HAP-1 (cell line): ENCODE measurements around the gene YEATS2.
"Not testable (repeated sequence)": the region's sequence is repeated elsewhere in the genome, so short reads cannot be mapped to it uniquely, and the experiment has no call there.

Experiments used
- DNase-seq, 2 experiments: peaks; one replicate each; pipeline ENCODE4 v3.0.0-alpha.2; 2016 to 2020; ENCODE audit warnings: low spot score in 2 of 2
- H3K27me3 ChIP-seq: fragments of 250-450 bp; sonication (Bioruptor Pico); 2 replicates; pipeline ENCODE4 v1.5.1; 2020; ENCODE audit warnings: low read depth, mild to moderate bottlenecking, moderate library complexity
- H3K36me3 ChIP-seq: fragments of 250-450 bp; sonication (Bioruptor Pico); replicated peaks from 2 replicates; pipeline ENCODE4 v1.5.1; 2020; ENCODE audit warnings: mild to moderate bottlenecking
- H3K4me1 ChIP-seq: fragments of 250-450 bp; sonication (Bioruptor Pico); 2 replicates; pipeline ENCODE4 v1.5.1; 2020; ENCODE audit warnings: mild to moderate bottlenecking
- H3K4me3 ChIP-seq: fragments of 250-450 bp; sonication (Bioruptor Pico); 2 replicates; pipeline ENCODE4 v1.5.1; 2020; ENCODE audit warnings: mild to moderate bottlenecking, moderate library complexity
- H3K9me3 ChIP-seq: fragments of 250-450 bp; sonication (Bioruptor Pico); 2 replicates; pipeline ENCODE4 v1.5.1; 2020; ENCODE audit warnings: mild to moderate bottlenecking, moderate library complexity
- in situ Hi-C: fragments of 300-500 bp; cut with MboI; formaldehyde crosslinking; loops from 3 replicates; pipeline ENCODE4 v1.14.3; 2020; ENCODE audit warnings: low sequenced_read_pairs, inconsistent platforms, mixed read lengths

YEATS2 gene

DNA sequence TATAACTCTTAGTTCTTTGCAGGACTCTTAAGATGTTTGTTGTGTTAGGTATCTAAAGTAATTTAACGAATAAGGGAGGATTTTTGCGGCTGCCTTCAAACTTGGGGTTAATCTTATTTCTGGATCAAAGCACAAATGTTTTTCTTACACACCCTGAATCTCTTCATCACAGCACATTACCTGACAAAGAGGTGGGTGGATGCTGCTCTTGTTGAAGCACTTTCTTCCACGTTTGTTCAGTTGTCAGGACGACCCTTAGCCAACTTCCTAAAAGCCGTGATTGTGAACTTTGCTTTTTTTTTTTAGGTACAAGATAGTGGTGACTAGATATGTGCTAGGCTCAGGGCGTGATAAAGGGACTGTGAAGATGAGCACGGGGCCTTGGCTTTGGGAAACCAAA is 36.0 kb downstream of the YEATS2 start:
- peaks cover 81% of the 10 kb centered on the region for H3K36me3 ChIP-seq

DNA sequence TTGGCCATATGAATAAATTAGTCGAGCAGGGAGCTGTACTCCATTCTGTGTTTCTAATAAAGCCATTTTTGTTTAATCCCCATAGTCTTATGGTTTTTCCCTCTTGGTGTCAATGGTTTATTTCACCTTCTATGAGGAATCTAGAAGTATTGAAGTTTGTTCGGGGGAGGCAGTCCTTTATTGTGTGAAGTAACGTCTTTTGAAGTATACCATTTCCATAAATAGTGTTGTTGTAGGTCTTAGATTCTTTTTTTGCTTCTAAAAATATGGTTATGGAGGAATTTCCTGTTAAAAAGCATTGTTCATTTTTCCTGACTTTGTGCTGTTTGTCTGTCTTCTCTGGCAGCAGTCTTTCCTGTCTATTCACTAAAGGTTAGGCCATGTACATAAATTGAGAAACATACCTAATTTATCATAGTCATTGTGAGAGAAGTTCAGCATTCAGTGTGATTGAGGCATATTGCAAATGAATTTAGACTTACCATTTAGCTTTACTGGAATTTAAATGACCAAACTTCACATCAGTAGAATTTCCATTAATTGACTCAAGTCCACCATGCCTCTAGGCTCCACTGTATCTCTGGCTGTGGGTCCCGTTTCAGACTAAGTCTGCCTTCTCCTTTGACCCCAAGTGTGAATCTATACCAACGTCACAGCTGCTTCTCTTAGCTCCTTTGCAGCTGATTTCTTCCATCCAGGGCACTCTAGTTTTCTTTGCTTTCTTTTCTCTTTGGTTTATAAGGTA is 37.3 kb downstream of the YEATS2 start:
- peaks cover 73% of the 10 kb centered on the region for H3K36me3 ChIP-seq
- in situ Hi-C loops: no loop called here
- no peaks in the 10 kb centered on the region for H3K4me1 ChIP-seq
- no peak for DNase-seq
- H3K27me3 ChIP-seq: no peaks in the 10 kb centered on the region
- H3K9me3 ChIP-seq: no peaks in the 10 kb centered on the region
- no peak overlapping the region for H3K4me3 ChIP-seq

More for the DNA sequence above, 36.0 kb downstream of the YEATS2 start:
- H3K4me1 ChIP-seq: no peaks in the 10 kb centered on the region
- H3K27me3 ChIP-seq: no peaks in the 10 kb centered on the region
- in situ Hi-C loops: no loop called here
- no peak for DNase-seq
- no peaks in the 10 kb centered on the region for H3K9me3 ChIP-seq
- H3K4me3 ChIP-seq: no peak overlapping the region

DNA sequence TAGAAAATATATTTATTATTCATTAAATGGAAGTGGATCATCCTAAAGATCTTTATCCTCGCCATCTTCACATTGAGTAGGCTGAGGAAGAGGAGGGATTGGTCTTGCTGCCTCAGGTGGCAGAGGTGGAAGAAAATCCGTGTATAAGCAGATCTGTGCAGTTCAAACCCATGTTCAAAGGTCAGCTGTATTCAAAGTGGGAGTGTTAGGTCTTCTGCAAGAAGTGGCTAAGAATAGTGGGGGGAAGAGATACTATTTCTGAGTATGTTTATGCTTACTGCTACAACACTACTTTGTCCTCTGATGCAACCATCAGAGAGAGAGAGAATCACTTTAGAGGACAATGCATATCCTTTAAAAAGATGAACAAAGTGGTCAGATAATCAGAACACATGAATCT is 39.5 kb downstream of the YEATS2 start:
- in situ Hi-C loops: no loop called here
- Histone ChIP-seq H3K9me3 (no peaks in the 10 kb centered on the region), H3K4me3 (no peak overlapping the region), H3K27me3 (no peaks in the 10 kb centered on the region), H3K36me3 (peaks cover 63% of the 10 kb centered on the region), H3K4me1 (no peaks in the 10 kb centered on the region)
- no peak for DNase-seq

DNA sequence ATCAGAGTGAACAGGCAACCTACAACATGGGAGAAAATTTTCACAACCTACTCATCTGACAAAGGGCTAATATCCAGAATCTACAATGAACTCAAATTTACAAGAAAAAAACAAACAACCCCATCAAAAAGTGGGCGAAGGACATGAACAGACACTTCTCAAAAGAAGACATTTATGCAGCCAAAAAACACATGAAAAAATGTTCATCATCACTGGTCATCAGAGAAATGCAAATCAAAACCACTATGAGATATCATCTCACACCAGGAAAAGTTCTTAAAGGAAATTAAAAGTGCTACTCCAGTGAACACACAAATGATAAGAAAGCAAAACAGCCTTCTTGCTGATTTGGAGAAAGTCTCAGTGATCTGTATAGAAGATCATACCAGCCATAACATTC is 42.6 kb downstream of the YEATS2 start:
- H3K27me3 ChIP-seq, H3K4me3 ChIP-seq, DNase-seq, H3K9me3 ChIP-seq, in situ Hi-C loops: not testable (repeated sequence)
- peaks cover 20% of the 10 kb centered on the region for H3K4me1 ChIP-seq
- peaks cover 42% of the 10 kb centered on the region for H3K36me3 ChIP-seq

DNA sequence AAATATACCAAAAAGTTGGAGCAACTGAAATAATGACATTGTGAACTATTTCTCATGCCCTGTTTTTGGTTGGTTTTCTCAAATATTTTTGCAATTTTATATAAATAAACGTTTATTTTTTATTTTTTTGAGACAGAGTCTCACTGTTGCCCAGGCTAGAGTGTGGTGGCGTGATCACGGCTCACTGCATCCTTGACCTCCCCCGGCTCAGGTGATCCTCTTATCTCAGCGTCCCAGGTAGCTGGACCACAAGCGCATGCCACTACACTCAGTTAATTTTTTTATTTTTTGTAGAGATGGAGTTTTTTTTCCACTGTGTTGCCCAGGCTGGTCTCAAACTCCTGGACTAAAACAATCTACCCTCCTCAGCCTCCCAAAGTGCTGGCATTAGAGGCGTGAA is 45.6 kb downstream of the YEATS2 start:
- in situ Hi-C loops: no loop called here
- no peak for DNase-seq
- Histone ChIP-seq H3K4me1 (peaks cover 30% of the 10 kb centered on the region), H3K27me3 (no peaks in the 10 kb centered on the region), H3K9me3 (no peaks in the 10 kb centered on the region), H3K36me3 (peaks cover 21% of the 10 kb centered on the region), H3K4me3 (no peak overlapping the region)

DNA sequence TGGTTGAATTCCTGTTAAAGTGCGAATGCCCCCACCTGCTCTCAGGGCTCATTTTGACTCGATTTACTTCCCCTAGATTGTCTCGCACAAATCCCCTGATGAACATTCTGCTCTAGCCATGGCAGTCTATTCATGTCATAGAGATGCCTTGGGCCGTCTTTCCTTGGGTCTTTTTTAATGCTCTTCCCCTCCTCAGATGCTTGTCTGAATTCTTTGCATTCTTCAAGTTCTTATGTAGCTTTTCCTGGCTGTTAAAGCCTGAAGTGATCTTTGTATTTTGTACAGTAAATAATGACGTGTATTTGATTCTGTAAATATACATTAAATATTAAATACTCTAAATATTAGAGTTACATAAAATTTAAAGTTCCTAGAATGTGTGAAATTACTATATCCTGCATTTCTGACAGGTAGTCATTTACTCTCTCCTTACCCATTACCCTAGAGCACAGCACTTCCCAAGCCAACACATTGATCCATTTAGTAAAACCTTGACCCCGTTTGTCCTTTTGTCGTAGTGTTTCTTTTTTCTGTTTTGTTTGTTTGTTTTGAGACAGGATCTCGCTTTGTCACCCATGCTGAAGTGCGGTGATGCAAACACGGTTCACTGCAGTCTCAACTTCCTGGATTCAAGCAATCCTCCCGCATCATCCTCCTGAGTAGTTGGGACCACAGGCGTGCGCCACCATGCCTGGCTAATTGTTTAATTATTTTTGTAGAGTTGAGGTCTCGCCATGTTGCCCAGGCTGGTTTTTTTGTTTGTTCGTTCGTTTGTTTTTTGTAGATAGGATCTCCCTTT is 47.9 kb downstream of the YEATS2 start:
- Histone ChIP-seq H3K27me3 (no peaks in the 10 kb centered on the region), H3K4me1 (peaks cover 30% of the 10 kb centered on the region), H3K4me3 (no peak overlapping the region), H3K9me3 (no peaks in the 10 kb centered on the region), H3K36me3 (peaks cover 33% of the 10 kb centered on the region)
- in situ Hi-C loops: no loop called here
- DNase-seq: peak; percentile 39 to 81

DNA sequence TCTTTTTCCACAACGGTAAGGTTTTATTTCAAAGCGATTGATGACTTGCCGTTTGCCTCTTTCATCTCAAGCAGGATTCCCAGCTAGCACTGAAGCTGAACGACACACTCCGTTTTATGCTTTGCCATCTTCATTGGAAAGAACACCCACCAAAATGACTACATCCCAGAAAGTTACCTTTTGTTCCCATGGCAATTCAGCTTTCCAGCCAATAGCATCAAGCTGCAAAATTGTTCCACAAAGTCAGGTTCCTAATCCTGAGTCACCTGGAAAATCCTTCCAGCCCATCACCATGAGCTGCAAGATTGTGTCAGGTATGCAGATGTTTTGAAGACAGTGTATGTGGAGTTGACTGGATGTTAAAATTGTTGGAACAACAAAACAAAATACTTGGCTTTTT is 56.5 kb downstream of the YEATS2 start:
- H3K4me3 ChIP-seq: no peak overlapping the region
- in situ Hi-C loops: loop anchor here (25.0 kb wide), 1 partner anchor 567 kb away; no protein-coding TSS in a partner anchor
- H3K9me3 ChIP-seq: no peaks in the 10 kb centered on the region
- no peak for DNase-seq
- no peaks in the 10 kb centered on the region for H3K27me3 ChIP-seq
- peaks cover 73% of the 10 kb centered on the region for H3K36me3 ChIP-seq
- no peaks in the 10 kb centered on the region for H3K4me1 ChIP-seq

DNA sequence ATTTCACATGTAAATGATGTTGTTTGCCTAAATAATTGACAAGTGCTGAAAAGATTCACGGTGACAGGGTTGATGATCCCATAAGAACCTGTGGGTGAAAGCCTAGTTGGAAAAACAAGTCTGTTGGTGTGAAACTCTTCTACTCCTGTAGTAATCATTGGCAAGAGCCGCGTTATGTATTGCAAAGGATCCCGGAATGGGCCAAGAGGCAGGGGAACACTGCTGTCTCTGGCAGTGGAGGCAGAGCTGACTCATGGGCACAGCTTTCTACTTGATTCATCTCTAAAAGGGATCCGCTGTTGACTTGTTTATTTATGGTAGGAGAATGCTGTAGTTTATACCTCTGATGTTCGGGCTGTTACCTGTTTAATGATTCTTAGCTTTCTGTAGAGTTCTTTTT is 64.7 kb downstream of the YEATS2 start:
- Histone ChIP-seq H3K36me3 (peaks cover 65% of the 10 kb centered on the region), H3K9me3 (no peaks in the 10 kb centered on the region), H3K4me3 (no peak overlapping the region), H3K27me3 (no peaks in the 10 kb centered on the region), H3K4me1 (no peaks in the 10 kb centered on the region)
- no peak for DNase-seq
- in situ Hi-C loops: loop anchor here (25.0 kb wide), 1 partner anchor 575 kb away; no protein-coding TSS in a partner anchor

DNA sequence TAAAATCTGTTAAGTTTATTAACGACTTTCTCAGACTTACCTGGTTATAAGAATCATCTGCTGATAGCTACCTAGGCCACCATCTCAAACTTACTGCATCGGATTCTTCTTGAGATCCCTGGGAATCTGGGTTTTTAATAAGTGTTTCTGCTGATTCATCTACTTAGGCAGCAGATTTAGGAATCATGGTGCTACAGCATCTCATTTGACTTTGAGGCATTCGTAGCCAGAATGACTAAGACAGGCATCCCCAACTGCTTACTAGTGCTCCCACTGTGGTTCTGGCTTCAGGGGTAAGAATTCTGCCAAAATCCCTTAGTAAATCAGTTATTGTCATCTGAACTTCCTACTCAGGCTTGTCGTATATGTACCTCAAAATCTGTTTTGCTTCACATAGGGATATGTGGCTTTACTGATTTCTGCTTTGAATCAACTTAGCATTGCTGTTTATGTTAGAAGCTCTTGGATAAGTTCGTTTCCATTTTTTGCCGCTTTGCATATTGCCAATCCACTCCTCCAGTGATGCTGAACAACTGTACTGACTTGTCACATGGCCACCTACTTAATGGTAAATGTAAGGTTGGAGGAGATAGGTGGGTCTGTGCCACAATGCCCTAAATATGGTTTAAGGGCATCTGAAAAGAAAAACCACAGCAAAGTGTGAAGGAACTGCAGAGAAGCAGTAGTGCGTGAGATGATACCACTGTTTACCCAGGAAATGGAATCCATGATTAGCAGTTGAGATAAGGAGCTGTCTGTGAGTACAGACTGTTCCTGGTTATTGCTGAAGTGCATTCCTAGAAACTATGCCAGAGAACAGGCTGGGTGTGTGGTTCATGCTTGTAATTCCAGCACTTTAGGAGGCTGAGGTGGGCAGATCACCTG is 67.5 kb downstream of the YEATS2 start:
- no peak for DNase-seq

DNA sequence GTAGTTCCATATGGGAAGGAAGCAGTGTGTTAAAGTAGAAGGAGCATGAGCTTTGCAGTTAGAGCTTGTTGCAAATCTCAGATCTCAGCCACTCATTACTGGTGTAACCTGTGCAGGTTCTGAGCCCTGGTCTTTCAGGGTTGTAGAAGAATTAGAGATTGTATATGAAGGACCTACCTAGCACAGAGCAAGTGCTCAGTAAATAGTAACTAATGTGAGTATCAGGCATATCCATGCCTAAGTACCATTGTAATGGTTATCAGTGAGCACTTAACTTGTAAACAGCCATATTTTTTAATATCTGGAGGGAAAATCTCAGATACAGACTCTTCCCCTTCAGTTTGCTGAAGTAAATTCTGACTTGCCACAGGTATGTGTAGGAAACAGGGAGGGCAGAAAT is 68.5 kb downstream of the YEATS2 start:
- Histone ChIP-seq H3K4me1 (no peaks in the 10 kb centered on the region), H3K9me3 (no peaks in the 10 kb centered on the region), H3K4me3 (no peak overlapping the region), H3K27me3 (no peaks in the 10 kb centered on the region), H3K36me3 (peaks cover 61% of the 10 kb centered on the region)
- in situ Hi-C loops: loop anchor here (5.0 to 25.0 kb wide), 2 partner anchors 299 to 579 kb away; no protein-coding TSS in a partner anchor
- DNase-seq: no peak

More for the DNA sequence above, 67.5 kb downstream of the YEATS2 start:
- Histone ChIP-seq H3K27me3 (no peaks in the 10 kb centered on the region), H3K9me3 (no peaks in the 10 kb centered on the region), H3K4me1 (no peaks in the 10 kb centered on the region), H3K4me3 (no peak overlapping the region), H3K36me3 (peaks cover 61% of the 10 kb centered on the region)
- in situ Hi-C loops: loop anchor here (5.0 to 25.0 kb wide), 2 partner anchors 298 to 578 kb away; no protein-coding TSS in a partner anchor

DNA sequence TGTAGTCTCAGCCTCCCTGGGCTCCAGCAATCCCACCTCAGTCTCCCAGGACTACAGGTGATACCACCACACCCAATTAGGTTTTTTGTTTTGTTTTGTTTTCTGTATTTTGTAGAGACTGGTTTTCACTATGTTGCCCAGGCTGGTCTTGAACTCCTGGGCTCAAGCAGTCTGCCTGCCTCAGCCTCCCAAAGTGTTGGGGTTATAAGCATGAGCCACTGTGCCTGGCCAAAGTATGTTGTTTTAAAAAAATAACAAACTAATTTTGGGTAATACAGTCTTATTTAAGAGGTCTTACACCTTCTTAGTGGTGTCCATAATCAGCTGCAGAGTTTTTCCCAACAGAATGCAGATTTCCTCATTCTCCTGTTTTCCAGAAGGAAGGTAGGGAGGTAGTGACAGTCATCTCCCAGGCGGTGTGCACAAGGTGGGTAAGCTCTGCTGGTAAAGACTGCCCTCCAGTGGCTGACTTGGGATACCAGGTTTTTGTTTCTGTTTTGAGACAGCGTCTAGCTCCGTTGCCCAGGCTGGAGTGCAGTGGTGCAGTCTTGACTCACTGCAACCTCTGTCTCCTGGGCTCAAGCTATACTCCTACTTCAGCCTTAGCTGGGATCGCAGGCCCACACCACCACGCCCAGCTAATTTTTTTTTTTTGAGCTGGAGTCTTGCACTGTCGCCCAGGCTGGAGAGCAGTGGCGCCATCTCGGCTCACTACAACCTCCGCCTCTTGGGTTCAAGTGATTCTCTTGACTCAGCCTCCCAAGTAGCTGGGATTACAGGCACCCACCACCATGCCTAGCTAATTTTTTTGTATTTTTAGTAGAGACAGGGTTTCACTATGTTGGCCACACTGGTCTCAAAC is 69.4 kb downstream of the YEATS2 start:
- H3K4me3 ChIP-seq: no peak overlapping the region
- H3K36me3 ChIP-seq: peaks cover 54% of the 10 kb centered on the region
- DNase-seq: peak; percentile 71 to 86
- no peaks in the 10 kb centered on the region for H3K27me3 ChIP-seq
- in situ Hi-C loops: loop anchor here (5.0 to 25.0 kb wide), 2 partner anchors 300 to 580 kb away; no protein-coding TSS in a partner anchor
- H3K9me3 ChIP-seq: no peaks in the 10 kb centered on the region
- no peaks in the 10 kb centered on the region for H3K4me1 ChIP-seq

DNA sequence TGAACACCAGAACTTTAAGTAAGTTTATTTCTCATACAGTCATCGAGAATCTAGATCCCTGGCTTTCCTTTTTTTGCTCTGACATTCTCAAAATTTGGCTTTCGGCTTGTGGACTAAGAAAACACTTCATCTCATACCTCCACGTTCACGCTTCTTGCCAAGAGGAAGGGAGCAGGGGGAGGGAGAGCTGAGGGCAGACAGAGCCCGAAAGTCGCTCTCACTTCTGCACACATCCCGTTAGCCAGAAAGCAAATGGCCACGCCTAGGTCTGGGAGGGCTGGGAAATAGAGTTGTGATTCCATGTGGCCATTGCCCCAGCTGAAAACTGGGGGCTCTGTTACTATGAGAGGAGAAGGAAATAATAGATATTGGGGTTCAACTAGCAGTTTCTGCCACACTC is 70.5 kb downstream of the YEATS2 start:
- H3K4me1 ChIP-seq: no peaks in the 10 kb centered on the region
- peaks cover 57% of the 10 kb centered on the region for H3K36me3 ChIP-seq
- DNase-seq: no peak
- H3K4me3 ChIP-seq: no peak overlapping the region
- no peaks in the 10 kb centered on the region for H3K27me3 ChIP-seq
- no peaks in the 10 kb centered on the region for H3K9me3 ChIP-seq
- in situ Hi-C loops: loop anchor here (5.0 to 25.0 kb wide), 2 partner anchors 301 to 581 kb away; no protein-coding TSS in a partner anchor
